Measurements from ENCODE around the gene HEATR3.

The HEATR3 gene

DNA sequence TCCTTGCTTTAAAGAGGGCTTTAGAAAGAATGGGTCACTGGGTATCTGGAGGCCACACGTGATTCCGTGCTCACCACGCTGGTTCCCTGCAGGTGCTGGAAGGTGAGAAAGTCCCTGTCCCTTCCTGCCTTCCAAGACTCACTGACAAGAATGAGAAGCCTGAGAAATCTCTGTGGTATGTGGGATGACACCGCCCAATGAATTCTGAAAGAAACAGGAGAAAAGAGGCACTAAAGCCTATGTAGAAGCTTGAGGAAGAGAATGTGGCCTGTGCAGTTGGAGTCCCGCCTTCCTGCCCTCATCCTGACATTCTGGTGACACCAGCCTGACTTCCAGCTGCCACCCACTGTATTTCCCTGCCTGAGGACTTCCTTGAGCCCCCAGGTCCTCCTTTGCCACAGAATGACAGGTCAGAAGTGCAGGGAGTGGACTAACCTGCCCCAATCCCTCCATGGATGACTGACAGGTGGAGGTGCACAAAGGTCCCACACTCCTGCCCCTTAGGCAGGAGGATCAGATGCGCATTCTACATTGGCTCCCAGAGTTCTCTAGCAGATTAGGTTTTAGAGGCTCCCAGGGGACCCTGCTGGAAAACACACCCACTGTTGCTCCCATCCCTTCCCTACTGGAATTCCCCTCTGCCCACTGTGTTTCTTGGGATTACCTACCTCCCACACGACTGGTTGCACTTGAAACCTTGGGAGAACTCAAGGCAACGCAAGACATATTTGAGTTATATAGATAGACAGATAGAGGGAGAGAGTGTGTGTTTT lies 48.8 kb downstream of the HEATR3 start:
- no peak overlapping the region for H3K4me3 ChIP-seq (ENCODE audit: low read depth, low read length)
- DNase-seq (ENCODE audit: low read depth): no peak
- TF ChIP-seq, protein P1, sequence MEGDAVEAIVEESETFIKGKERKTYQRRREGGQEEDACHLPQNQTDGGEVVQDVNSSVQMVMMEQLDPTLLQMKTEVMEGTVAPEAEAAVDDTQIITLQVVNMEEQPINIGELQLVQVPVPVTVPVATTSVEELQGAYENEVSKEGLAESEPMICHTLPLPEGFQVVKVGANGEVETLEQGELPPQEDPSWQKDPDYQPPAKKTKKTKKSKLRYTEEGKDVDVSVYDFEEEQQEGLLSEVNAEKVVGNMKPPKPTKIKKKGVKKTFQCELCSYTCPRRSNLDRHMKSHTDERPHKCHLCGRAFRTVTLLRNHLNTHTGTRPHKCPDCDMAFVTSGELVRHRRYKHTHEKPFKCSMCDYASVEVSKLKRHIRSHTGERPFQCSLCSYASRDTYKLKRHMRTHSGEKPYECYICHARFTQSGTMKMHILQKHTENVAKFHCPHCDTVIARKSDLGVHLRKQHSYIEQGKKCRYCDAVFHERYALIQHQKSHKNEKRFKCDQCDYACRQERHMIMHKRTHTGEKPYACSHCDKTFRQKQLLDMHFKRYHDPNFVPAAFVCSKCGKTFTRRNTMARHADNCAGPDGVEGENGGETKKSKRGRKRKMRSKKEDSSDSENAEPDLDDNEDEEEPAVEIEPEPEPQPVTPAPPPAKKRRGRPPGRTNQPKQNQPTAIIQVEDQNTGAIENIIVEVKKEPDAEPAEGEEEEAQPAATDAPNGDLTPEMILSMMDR (IDR thresholded peaks at IDR 0.05; ENCODE audit: low read depth, low read length): no peak
- TF ChIP-seq MYC (IDR thresholded peaks at IDR 0.05; ENCODE audit: low read depth, low read length) (no peak), POLR2A (IDR thresholded peaks at IDR 0.05; ENCODE audit: extremely low read depth, insufficient read length) (no peak)
- TF ChIP-seq, protein P2, sequence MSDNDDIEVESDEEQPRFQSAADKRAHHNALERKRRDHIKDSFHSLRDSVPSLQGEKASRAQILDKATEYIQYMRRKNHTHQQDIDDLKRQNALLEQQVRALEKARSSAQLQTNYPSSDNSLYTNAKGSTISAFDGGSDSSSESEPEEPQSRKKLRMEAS (IDR thresholded peaks at IDR 0.05; ENCODE audit: low read depth, low read length): no peak

DNA sequence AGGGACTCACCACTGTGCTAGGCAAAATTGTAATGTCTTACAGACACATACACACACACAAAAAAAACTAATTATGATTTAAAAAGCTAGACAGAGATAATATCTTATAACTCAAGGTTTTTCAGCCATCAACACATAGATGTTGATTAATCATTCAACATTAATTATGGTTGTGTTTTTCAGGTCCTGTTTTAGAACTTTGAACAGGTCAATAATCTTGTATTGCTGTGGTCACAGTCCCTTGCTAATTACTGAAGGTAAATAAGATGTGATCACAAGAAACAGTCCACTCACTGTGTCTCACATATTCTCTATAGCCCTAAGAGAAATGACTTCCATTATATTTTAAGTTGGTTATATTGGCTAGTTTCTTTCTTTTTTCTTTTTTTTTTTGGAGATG lies 54.9 kb downstream of the HEATR3 start:
- no peak for DNase-seq (ENCODE audit: low read depth)
- no peak for TF ChIP-seq POLR2A (IDR thresholded peaks at IDR 0.05; ENCODE audit: extremely low read depth, insufficient read length)
- no peak for TF ChIP-seq MYC (IDR thresholded peaks at IDR 0.05; ENCODE audit: low read depth, low read length)
- TF ChIP-seq, protein P2 (IDR thresholded peaks at IDR 0.05; ENCODE audit: low read depth, low read length): no peak
- TF ChIP-seq, protein P1 (IDR thresholded peaks at IDR 0.05; ENCODE audit: low read depth, low read length): no peak

DNA sequence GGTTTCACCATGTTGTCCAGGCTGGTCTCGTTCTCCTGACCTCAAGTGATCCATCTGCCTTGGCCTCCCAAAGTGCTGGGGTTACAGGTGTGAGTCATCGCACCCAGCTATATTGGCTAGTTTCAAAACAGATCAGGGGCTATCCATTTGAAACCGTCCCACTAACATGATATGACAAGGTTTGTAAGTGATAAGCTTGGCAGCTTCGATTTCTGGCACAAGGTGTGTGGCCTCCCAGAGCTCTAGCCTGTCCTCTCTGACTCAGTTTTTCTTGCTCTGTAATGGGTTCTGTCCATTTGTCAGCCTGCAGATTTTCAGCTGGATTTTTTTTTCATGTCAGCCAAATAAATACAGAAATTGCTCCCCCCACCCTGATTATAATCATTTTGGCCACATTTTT lies 55.5 kb downstream of the HEATR3 start:
- H3K4me3 ChIP-seq (ENCODE audit: low read depth, low read length): no peak overlapping the region
- TF ChIP-seq MYC (IDR thresholded peaks at IDR 0.05; ENCODE audit: low read depth, low read length): no peak
- peak; percentile 14 for DNase-seq (ENCODE audit: low read depth)

More for the DNA sequence above, 54.9 kb downstream of the HEATR3 start:
- no peak overlapping the region for H3K4me3 ChIP-seq (ENCODE audit: low read depth, low read length)

DNA sequence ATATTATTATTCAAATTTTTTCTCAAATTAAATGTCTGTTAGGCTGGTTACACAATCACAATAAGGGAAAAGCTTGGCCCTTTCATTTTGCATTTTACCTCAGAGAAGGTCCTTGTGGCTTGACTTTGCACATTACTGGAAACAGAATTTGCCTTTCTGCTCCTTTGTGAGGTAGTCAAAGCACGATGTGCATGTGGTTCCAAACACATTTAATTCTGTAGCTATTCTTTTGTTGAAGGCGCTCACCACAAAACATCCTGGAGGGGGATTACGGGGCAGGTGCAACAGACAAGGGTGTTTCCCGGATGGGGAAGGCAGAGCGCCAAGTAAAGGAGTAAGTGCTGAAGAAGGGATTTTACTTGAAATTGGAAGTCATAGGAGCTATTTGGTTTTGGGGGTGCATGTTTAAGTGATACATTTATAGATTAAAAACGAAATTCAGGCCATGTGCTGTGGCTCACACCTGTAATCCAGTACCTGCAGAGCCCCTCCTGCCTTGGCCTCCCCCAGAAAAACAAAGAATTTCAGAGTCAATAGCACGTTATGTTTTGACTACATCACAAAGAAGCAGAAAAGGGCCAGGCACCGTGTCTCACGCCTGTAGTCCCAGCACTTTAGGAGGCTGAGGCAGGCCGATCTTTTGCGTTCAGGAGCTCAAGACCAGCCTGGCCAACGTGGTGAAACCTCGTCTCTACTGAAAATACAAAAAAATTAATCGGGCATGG lies 56.1 kb downstream of the HEATR3 start:
- no peak for TF ChIP-seq POLR2A (IDR thresholded peaks at IDR 0.05; ENCODE audit: extremely low read depth, insufficient read length)
- TF ChIP-seq, protein P1 (IDR thresholded peaks at IDR 0.05; ENCODE audit: low read depth, low read length): no peak
- no peak for TF ChIP-seq MYC (IDR thresholded peaks at IDR 0.05; ENCODE audit: low read depth, low read length)
- TF ChIP-seq, protein P2 (IDR thresholded peaks at IDR 0.05; ENCODE audit: low read depth, low read length): no peak
- DNase-seq (ENCODE audit: low read depth): no peak
- H3K4me3 ChIP-seq (ENCODE audit: low read depth, low read length): no peak overlapping the region

DNA sequence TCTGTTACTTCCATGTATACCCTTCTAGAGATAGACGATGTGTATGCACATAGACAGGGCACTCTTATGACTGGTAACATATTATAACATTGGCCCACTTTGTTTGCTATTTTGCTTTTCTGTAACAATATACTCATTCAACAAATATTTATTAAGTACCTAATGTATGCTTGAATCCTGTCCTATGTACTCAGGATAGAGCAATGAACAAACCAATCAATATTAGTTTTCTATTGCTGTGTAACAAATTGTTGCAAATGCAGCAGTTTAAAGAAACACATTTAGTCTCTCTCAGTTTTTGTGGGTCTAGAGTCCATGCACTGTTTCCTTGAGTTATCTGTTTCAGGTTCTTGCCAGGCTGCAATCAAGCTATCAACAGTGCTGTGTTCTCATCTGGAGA lies 57.6 kb downstream of the HEATR3 start:
- DNase-seq (ENCODE audit: low read depth): no peak
- TF ChIP-seq POLR2A (IDR thresholded peaks at IDR 0.05; ENCODE audit: extremely low read depth, insufficient read length) (no peak), MYC (IDR thresholded peaks at IDR 0.05; ENCODE audit: low read depth, low read length) (no peak)
- TF ChIP-seq, protein P2 (IDR thresholded peaks at IDR 0.05; ENCODE audit: low read depth, low read length): no peak
- TF ChIP-seq, protein P1 (IDR thresholded peaks at IDR 0.05; ENCODE audit: low read depth, low read length): no peak
- H3K4me3 ChIP-seq (ENCODE audit: low read depth, low read length): no peak overlapping the region

DNA sequence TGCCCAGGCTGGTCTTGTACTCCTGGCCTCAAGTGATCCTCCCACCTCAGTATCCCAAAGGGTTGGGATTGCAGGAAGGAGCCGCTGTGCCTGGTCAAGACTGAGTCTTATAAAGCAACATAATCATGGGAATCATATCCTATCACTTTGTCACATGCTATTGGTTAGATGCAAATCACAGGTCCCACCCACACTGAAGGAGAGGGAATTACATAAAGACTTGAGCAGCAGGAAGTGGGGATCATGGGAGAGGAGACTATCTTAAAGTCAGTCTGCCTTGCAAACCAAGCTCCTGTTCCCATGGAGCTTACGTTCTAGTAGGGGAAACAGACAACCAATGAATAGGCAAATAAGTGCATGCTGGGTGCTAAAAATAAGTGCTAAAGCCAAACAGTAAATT lies 59.0 kb downstream of the HEATR3 start:
- no peak overlapping the region for H3K4me3 ChIP-seq (ENCODE audit: low read depth, low read length)
- TF ChIP-seq POLR2A (IDR thresholded peaks at IDR 0.05; ENCODE audit: extremely low read depth, insufficient read length) (no peak), MYC (IDR thresholded peaks at IDR 0.05; ENCODE audit: low read depth, low read length) (no peak)
- TF ChIP-seq, protein P1 (IDR thresholded peaks at IDR 0.05; ENCODE audit: low read depth, low read length): no peak
- TF ChIP-seq, protein P2 (IDR thresholded peaks at IDR 0.05; ENCODE audit: low read depth, low read length): no peak
- DNase-seq (ENCODE audit: low read depth): no peak

All from NB4 (cell line).